ENCODE measurements around the gene SCTR.

DNA sequence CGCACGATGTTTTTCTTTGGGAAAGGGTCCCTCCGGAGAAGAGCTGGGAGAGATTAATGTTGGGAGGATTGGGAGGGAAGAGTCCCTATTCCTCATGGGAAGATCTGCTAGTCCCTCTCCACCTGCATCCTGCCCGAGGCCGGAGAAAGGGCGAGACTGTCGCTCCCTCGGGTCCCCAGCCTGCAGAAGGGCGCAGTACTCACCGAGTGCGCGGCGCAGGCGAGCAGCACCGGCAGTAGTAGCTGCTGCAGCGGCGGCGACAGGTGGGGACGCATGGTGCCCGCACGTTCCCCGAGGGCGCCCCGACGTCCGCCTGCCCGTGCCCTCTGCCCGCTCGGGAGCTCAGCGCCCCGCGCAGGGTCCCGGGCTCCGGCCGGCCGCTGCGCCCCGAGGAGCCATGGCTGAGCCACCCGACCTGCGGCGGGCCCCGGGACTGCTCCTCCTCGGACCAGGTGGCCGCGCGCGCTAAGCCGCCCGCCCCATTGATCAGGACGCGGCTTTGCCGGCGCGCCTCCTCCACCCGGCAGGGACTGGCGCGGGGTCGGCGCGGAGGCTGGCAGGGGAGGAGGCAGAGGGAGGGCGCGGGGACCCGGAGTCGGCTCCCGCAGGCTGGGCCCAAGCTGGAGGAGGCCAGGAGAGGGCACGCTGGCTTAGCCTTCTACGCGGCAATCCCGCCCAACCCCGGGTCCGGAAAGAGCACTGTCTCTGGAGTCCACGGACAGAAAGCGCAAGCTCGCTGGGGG lies at the start of gene SCTR:
- TF ChIP-seq CTCF (IDR thresholded peaks at IDR 0.05), result no peak
- TF ChIP-seq EZH2 (IDR thresholded peaks at IDR 0.05; ENCODE audit: borderline replicate concordance, insufficient read depth, low read depth, low read length, poor library complexity, severe bottlenecking), result no peak
